GM18870 (cell line): ENCODE measurements around the gene IRF2BP1.
A peak's percentile ranks its signal among the peaks of the same experiment; 100 is the strongest.
"Not testable (repeated sequence)": the region's sequence is repeated elsewhere in the genome, so short reads cannot be mapped to it uniquely, and the experiment has no call there.

Experiments
- ATAC-seq: cut with Tn5 transposase; IDR thresholded peaks from one replicate; pipeline ENCODE4 v1.9.1; 2021; ENCODE audit warnings: moderate library complexity; ENCODE audit not compliant: unreplicated experiment

The IRF2BP1 gene

GRCh38 chr19:45902651-45903625, 17.0 kb upstream of the IRF2BP1 start:
- peak; percentile 85 for ATAC-seq

DNA sequence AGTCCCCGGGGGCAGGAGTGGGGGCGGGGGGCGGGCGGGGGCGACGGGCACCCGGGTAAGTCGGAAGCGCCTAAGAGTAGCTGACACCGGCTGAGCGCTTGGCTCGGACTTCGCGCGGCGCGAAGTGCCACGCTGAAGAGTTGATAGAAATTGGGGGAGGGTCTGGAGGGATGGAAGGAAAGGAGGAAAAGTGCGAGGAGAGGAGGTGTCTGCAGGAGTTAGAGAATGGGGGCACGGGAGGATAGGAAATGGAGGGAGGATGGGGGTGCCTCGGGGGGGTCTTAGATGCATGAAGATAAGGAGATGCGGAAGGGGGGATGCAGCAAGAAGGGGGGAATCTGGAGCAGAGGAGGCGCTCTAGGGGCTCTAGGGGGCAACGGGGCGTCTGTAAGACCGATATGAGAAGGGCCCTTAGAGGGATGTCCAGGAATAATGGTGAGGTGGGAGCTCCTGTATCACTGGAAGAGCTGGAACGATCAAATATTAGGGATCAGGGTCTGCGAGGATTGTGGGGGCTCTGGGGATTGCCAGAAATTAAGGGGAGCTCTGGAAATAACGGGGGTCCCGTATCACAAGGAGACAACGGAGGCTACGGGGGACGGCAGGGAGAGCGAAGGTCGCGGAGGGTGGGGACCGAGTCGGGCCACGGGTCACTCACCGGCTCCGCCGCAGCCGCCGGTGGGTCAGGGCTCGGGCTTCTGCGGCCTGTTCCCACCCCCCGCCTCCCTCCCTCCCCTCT, 16.1 kb upstream of the IRF2BP1 start, which contains the start of gene MYPOP:
Gene MYPOP, minus strand, starts transcription at position 702 of the 739 bp plus-strand sequence. CDS start 840 bp downstream, outside the sequence.
- ATAC-seq: no peak

DNA sequence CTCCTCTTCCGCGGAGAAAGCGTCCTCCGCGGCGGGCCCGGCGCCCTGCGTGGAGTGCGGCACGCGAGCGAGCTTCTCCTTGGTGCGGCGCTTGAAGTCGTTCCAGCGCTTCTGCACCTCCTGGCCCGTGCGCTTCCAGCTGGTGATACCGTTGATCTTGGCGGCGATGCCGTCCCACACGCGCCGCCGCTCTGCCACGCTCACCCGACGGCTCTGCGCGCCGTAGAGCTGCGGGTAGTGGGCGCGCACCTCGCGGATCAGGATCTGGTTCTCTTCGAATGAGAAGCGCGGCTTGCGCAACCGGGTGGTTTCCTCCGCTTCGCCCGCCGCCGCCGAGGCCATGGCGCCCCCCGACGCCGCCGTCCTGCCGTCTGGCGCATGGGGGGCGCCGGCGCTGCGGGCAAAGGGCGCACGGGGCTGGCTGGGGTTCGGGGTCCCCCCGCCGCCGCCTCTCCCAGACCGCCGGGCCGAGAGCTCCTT, 15.5 kb upstream of the IRF2BP1 start:
- ATAC-seq: no peak

- ATAC-seq: no peak
Observed at GRCh38 chr19:45900738-45901431, 14.9 kb upstream of the IRF2BP1 start.

DNA sequence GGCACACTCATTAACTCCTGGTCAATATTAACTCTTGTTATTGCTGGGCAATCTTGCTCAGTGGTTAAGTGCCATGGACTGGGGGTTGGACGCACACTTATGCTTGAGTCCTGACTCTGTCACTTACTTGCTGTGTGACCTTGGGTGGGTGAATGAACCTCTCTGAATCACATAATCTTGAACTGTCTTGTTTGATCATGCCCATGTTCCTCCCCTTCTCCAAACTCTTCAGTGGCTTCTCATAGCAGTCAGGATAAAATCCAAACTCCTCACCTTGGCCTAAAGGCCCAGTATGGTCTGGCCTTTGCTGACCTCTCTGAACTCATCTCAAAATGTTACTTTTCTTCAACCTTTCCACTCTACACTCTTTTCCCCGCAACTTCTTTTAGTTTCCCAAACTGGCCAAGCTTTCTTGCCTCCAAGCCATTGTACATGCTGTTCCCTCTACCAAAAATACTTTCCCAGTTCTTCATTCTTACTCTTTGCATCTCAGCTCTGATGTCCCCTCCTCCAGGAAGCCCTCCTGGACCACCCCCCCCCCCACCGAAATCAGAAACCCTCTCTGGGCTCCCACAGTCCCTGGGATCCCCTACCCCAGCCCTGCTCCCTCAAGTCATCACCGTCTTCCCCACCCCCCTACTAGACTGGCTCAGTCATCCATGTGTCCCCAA, 14.1 kb upstream of the IRF2BP1 start:
- no peak for ATAC-seq

- ATAC-seq: no peak
Observed at GRCh38 chr19:45899253-45899652, 13.3 kb upstream of the IRF2BP1 start.

DNA sequence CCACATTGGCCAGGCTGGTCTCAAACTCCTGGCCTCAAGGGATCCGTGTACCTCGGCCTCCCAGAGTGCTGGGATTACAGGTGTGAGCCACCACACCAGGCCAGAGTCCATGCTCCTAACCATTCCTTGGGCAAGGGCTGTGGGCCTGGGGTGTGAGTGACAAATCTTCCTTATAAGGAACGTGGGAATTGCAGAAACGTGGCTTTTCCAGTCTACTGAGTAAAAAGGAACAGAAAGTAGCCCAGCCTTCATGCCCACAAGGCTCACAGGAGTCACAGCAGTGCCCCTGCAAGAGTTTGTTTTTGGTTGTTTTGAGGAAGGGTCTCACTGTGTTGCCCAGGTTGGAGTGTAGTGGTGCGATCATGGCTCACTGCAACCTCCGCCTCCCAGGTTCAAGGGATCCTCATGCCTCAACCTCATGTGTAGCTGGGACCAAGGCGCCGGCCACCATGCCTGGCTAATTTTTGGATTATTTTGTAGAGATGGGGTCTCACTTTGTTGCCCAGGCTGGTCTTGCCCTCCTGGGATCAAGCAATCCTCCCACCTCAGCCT, 11.4 kb upstream of the IRF2BP1 start:
- no peak for ATAC-seq

DNA sequence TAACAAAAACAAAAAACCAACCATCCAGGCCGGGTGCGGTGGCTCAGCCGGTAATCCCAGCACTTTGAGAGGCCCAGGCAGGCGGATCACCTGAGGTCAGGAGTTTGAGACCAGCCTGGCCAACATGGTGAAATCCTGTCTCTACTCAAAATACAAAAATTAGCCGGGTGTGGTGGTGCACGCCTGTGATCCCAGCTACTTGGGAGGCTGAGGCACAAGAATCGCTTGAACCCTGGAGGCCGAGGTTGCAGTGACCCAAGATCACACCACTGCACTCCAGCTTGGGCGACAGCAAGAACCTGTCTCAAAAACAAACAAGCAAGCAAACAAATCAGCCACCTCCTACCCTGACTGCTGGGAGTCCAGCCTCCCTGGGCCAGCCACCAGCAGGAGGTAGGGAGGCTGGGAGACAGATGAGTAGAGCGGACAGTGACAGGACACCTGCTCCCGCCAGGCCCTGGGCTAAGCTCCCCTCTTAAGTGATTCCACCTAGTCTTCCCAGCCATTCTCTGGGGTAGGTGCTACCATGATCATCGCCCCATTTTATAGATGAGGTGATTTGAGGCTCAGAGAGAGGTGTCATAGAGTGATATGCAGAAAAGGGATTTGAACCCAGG, 10.2 kb upstream of the IRF2BP1 start:
- ATAC-seq: not testable (repeated sequence)

DNA sequence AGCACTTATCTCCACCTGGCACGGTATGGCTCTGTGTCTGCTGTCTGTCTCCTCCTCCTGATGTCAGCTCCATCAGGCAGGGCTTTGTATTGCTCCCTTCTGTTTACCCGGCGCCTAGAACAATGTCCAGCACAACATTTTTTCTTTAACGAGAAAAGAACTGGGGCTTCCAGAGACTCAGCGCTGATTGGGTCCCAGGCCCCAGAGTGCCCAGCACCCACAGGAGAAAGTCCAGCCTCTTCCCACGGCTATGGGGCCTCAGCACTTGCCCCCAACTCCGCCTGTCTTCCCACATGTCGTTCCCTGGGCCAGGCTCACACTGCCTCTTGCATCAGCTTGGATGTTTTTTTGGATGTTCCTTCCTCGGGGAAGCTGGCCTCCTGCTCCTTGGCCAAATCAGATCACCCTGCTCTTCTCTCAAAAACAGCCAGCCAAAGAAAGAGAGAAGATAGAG, 9.6 kb upstream of the IRF2BP1 start:
- ATAC-seq: no peak

- no peak for ATAC-seq
Observed at GRCh38 chr19:45890877-45891276, 4.9 kb upstream of the IRF2BP1 start.

DNA sequence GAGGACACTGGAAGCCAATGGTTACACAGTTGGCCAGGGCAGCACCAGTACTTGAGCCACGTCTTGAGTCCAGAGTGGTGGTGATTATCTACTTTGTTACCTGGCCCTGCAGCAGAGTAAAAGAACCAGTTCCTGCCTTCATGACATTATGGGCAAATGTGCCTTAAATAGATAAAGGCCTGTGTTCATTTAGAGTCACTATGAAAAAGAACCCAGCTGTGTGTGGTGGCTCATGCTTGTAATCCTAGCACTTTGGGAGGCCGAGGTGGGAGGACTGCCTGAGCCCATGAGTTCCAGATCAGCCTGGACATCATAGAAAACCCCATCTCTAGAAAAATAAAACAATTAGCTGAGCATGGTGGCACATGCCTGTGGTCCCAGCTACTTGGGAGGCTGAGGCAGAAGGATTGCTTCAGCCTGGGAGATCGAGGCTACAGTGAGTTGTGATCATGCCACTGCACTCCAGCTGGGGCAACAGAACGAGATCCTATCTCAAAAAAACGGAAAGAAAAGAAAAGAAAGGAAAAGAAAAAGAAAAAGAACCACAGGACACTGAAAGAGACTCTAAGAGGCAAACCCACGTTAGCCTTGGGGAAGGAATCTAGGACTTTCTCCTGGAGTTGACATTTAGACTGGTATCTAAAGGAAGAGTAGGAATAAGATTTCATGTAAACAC, 3.4 kb upstream of the IRF2BP1 start:
- ATAC-seq: no peak

- ATAC-seq: no peak
Observed at GRCh38 chr19:45887200-45887710, 1.3 kb upstream of the IRF2BP1 start.

DNA sequence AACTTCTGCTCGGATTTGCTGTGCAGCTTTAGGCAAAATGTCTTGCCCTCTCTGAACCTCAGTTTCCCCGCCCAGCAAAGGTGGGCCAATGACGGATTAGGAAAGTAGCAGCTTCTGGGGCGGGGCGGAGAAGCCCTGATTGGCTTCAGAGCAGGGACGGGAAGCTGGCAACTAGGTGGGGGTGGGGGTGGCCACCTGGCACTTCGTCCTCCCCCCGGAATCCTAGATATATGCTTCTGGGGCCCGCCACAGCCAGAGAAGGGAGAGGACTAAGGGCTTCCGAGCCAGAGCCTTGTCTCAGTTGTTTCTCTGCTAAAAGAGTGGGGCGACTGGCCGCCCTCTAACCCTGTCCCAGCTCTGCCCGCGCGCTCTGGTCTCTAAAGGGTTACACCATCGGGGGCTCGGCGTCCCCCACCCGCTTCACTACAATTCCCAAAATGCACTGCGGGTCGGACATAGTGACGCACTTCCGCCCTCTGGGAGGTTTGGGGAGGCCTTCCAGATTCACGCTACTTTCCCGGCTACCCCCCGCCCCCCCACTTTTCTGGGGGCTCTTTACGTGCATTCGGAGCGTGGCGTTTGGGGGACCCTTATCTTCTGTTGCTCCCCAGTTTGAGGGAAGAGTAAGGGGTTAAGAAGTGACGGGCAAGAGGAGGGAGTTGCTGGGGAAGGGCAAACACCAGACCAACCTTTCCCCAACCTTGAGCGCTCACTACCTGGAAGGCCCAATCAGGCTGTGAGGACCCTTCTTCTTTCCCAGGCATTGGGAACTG, 672 bp upstream of the IRF2BP1 start:
- no peak for ATAC-seq

- no peak for ATAC-seq
Observed at GRCh38 chr19:45884682-45885555, 1.0 kb downstream of the IRF2BP1 start.

DNA sequence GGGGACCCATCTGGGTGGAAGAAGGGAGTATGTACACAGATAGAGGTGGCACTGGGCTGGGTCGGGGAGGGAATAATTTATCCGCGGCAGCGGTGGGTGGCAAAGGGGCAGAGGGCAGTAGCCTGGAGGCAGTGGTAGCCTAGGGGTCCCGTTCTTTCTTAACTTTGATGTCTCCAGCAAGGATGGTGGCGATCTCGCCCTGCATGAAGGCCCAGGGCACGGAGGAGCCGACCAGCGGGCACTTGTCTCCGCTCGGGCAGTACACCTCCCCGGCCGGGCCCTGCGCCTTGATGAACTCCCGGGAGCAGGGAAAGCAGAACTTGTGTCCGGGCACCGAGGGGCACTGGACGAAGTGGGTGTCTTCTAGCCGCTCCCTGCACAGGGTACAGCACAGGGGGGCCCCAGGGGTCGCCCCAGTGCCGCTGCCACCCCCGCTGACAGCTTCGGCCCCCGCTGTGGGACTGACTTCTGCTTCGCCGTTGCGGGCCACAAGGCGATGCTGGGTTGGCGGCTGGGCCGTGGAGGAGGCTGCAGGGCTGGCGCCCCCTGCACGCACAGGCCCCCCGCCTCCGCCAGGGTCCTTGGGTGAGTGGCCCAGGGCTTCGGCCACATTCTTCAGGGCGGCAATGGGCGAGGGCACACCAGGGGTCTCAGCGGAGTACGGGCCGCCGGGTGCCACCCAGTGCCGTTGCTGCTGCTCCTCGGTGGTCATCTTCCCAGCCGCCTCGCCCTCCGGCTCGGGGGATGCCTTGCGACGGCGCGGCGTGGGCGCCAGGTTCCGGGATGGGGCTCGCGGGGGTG, 1.9 kb downstream of the IRF2BP1 start:
- ATAC-seq: no peak

GRCh38 chr19:45883586-45883880, 2.4 kb downstream of the IRF2BP1 start:
- no peak for ATAC-seq
